HEK293T (cell line): ENCODE data around the gene CRIM1.

Experiments used
- CTCF ChIA-PET: fragments of 350-600 bp; formaldehyde crosslinking; extraction: SDS; loops from one replicate; lab custom pipeline; 2021; ENCODE audit warnings: antibody characterized with exemption, inconsistent platforms; lab: Yijun Ruan, JAX
- POLR2A ChIA-PET: fragments of 350-600 bp; formaldehyde crosslinking; extraction: SDS; loops from one replicate; lab custom pipeline; 2020; ENCODE audit warnings: antibody characterized with exemption, inconsistent platforms; lab: Yijun Ruan, JAX
- DNase-seq: peaks from one replicate; pipeline ENCODE4 v3.0.0; 2012; ENCODE audit warnings: mixed read lengths; ENCODE audit errors: extremely low spot score
- ARNT ChIP-seq: fragments of 450-650 bp; IDR thresholded peaks from 2 replicates; pipeline ENCODE4 v1.6.1; 2017; ENCODE audit warnings: mild to moderate bottlenecking
- BHLHE40 ChIP-seq: fragments of 450-650 bp; IDR thresholded peaks from 2 replicates; pipeline ENCODE4 v1.6.1; 2016; ENCODE audit warnings: mild to moderate bottlenecking, moderate library complexity, borderline replicate concordance
- CTBP1 ChIP-seq: fragments of 450-650 bp; IDR thresholded peaks from 2 replicates; pipeline ENCODE4 v1.6.1; 2016; ENCODE audit warnings: borderline replicate concordance
- ELF4 ChIP-seq: fragments of 450-650 bp; IDR thresholded peaks from 2 replicates; pipeline ENCODE4 v1.6.1; 2017; ENCODE audit warnings: antibody characterized with exemption
- FOXA1 ChIP-seq: fragments of 450-650 bp; IDR thresholded peaks from 2 replicates; pipeline ENCODE4 v1.6.1; 2016; ENCODE audit warnings: mild to moderate bottlenecking
- FOXK2 ChIP-seq: fragments of 450-650 bp; IDR thresholded peaks from 2 replicates; pipeline ENCODE4 v1.6.1; 2016; ENCODE audit warnings: mild to moderate bottlenecking
- FOXM1 ChIP-seq: fragments of 450-650 bp; IDR thresholded peaks from 2 replicates; pipeline ENCODE4 v1.6.1; 2017; ENCODE audit warnings: mild to moderate bottlenecking, borderline replicate concordance
- HDGF ChIP-seq: fragments of 450-650 bp; IDR thresholded peaks from 2 replicates; pipeline ENCODE4 v1.6.1; 2017; ENCODE audit warnings: antibody characterized with exemption, borderline replicate concordance
- L3MBTL2 ChIP-seq: fragments of 450-650 bp; conservative IDR thresholded peaks from 2 replicates; pipeline ENCODE4 v1.6.1; 2016; ENCODE audit warnings: mild to moderate bottlenecking
- LEF1 ChIP-seq: fragments of 450-650 bp; IDR thresholded peaks from 2 replicates; pipeline ENCODE4 v1.6.1; 2017; ENCODE audit warnings: mild to moderate bottlenecking, borderline replicate concordance
- NFRKB ChIP-seq: fragments of 450-650 bp; IDR thresholded peaks from 2 replicates; pipeline ENCODE4 v1.6.1; 2016; ENCODE audit warnings: mild to moderate bottlenecking, moderate library complexity
- PKNOX1 ChIP-seq: fragments of 450-650 bp; IDR thresholded peaks from 2 replicates; pipeline ENCODE4 v1.6.1; 2016
- SP1 ChIP-seq: fragments of 450-650 bp; IDR thresholded peaks from 2 replicates; pipeline ENCODE4 v1.6.1; 2017
- SUZ12 ChIP-seq: fragments of 450-650 bp; IDR thresholded peaks from 2 replicates; pipeline ENCODE4 v1.6.1; 2016; ENCODE audit warnings: mild to moderate bottlenecking
- TARDBP ChIP-seq: fragments of 450-650 bp; IDR thresholded peaks from 2 replicates; pipeline ENCODE4 v1.6.1; 2016
- ZNF384 ChIP-seq: fragments of 450-650 bp; IDR thresholded peaks from 2 replicates; pipeline ENCODE4 v1.6.1; 2016

Gene CRIM1

GRCh38 chr2:36394804-36395203 is 39.2 kb downstream of the CRIM1 start:
- peak; percentile 93 for TF ChIP-seq ZNF384
- no peak for TF ChIP-seq TARDBP
- POLR2A ChIA-PET = no interaction called here
- no peak for DNase-seq
- CTCF ChIA-PET = no interaction called here

GRCh38 chr2:36395866-36396265 is 40.3 kb downstream of the CRIM1 start:
- POLR2A ChIA-PET = no interaction called here
- CTCF ChIA-PET = interaction anchor here (0.6 kb wide), 1 partner anchor 13 kb away, joined by 3 read pairs; no protein-coding TSS in a partner anchor
- no peak for DNase-seq
- TF ChIP-seq NFRKB (no peak), FOXM1 (no peak), BHLHE40 (no peak), SUZ12 (no peak), FOXA1 (no peak), L3MBTL2 (no peak), HDGF (no peak), PKNOX1 (no peak), CTBP1 (no peak), LEF1 (no peak), FOXK2 (no peak), SP1 (no peak), ARNT (no peak), ELF4 (no peak), ZNF384 (no peak), TARDBP (no peak)

- no peak for TF ChIP-seq FOXA1
- no peak for TF ChIP-seq NFRKB
- no peak for TF ChIP-seq SUZ12
- no peak for TF ChIP-seq PKNOX1
- no peak for TF ChIP-seq ZNF384
- no peak for TF ChIP-seq L3MBTL2
- TF ChIP-seq LEF1 = no peak
- no peak for TF ChIP-seq FOXM1
- no peak for TF ChIP-seq SP1
- no peak for TF ChIP-seq FOXK2
- TF ChIP-seq ARNT = no peak
- no peak for TF ChIP-seq BHLHE40
- no peak for TF ChIP-seq TARDBP
- CTCF ChIA-PET = no interaction called here
- DNase-seq = no peak
- POLR2A ChIA-PET = no interaction called here
Measured at GRCh38 chr2:36396878-36397539, 41.4 kb downstream of the CRIM1 start.

GRCh38 chr2:36397728-36398413 is 42.3 kb downstream of the CRIM1 start:
- TF ChIP-seq ELF4 = no peak
- TF ChIP-seq HDGF = no peak
- no peak for TF ChIP-seq LEF1
- no peak for TF ChIP-seq SUZ12
- TF ChIP-seq FOXM1 = no peak
- no peak for TF ChIP-seq BHLHE40
- no peak for TF ChIP-seq ARNT
- no peak for TF ChIP-seq ZNF384
- no peak for TF ChIP-seq TARDBP
- no peak for TF ChIP-seq CTBP1
- no peak for TF ChIP-seq SP1
- no peak for TF ChIP-seq FOXK2
- TF ChIP-seq FOXA1 = no peak
- no peak for TF ChIP-seq NFRKB
- TF ChIP-seq PKNOX1 = no peak
- no peak for TF ChIP-seq L3MBTL2
- POLR2A ChIA-PET = no interaction called here
- no peak for DNase-seq
- CTCF ChIA-PET = no interaction called here

DNA sequence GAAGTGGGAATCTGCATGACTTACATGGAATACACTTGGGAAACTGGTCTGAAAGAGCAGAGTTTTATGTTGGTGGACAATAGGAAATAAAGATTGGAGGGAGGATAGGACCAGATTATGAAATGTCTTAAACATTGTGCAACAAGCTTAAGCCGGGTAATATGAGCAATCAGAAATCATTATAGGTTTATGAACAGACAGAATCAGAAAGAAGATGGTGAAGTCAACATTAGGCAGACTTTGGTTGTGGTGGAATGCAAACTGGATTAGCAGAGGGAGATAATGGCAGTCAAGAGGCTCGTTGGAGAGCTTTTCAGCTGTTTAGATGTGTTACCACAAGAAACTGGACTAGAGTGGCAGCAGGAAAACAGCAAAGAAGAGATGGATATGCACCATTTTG is 43.5 kb downstream of the CRIM1 start:
- ChIA-PET CTCF (no interaction called here), POLR2A (no interaction called here)
- DNase-seq = no peak
- TF ChIP-seq FOXM1 (no peak), NFRKB (no peak), L3MBTL2 (no peak), HDGF (no peak), ZNF384 (no peak), TARDBP (no peak), FOXK2 (no peak)

- ChIA-PET CTCF (no interaction called here), POLR2A (no interaction called here)
- peak; percentile 77 for TF ChIP-seq PKNOX1
- TF ChIP-seq TARDBP = no peak
- DNase-seq = no peak
Measured at GRCh38 chr2:36403675-36404230, 48.2 kb downstream of the CRIM1 start.
